ENCODE measurements around the gene ARFGEF3. TPM values are rescaled to one million over a fixed set of nuclear protein-coding genes. Genes with fewer than 3 reads are reported as not detected.
"Not testable (repeated sequence)": the region's sequence is repeated elsewhere in the genome, so short reads cannot be mapped to it uniquely, and the experiment has no call there.

ARFGEF3 gene
- polyA plus RNA-seq, 1 of the 3 experiments (the other 2 are of a cell fraction), result not detected

GRCh38 chr6:138211048-138211581, 49.4 kb downstream of the ARFGEF3 start (continued):
- TF ChIP-seq POLR2AphosphoS5 (IDR thresholded peaks at IDR 0.05; ENCODE audit: low read depth, low read length), result no peak
- no peak for TF ChIP-seq EP300 (IDR thresholded peaks at IDR 0.05; ENCODE audit: borderline replicate concordance in 1 of 2, low read depth in 1 of 2, low read length in 1 of 2)
- TF ChIP-seq USF1 (IDR thresholded peaks at IDR 0.05; ENCODE audit: borderline replicate concordance, low read depth), result no peak
- no peak for TF ChIP-seq PBX3 (IDR thresholded peaks at IDR 0.05)
- no peak for TF ChIP-seq USF2 (IDR thresholded peaks at IDR 0.05; ENCODE audit: borderline replicate concordance, low read depth, low read length)
- no peak for TF ChIP-seq YY1 (IDR thresholded peaks at IDR 0.05; ENCODE audit: low read depth)
- no peak for TF ChIP-seq CTCF (IDR thresholded peaks at IDR 0.05)

GRCh38 chr6:138211601-138212000, 49.9 kb downstream of the ARFGEF3 start:
- Histone ChIP-seq H4K20me1 (ENCODE audit: insufficient read depth) (no peaks in the 10 kb centered on the region), H2AFZ (ENCODE audit: low read depth) (no peak overlapping the region), H3K36me3 (replicated peaks in 1 of 2; ENCODE audit: control insufficient read depth in 1 of 2, insufficient read depth in 2 of 2, low read length in 1 of 2) (no peaks in the 10 kb centered on the region), H3F3A (replicated peaks; ENCODE audit: insufficient read depth) (no peaks in the 10 kb centered on the region), H3K27me3 (ENCODE audit: insufficient read depth) (no peaks in the 10 kb centered on the region), H3K9me2 (no peaks in the 10 kb centered on the region), H3K4me3 (ENCODE audit: low read depth in 2 of 2, low read length in 1 of 2) (no peak overlapping the region), H3K27ac (ENCODE audit: low read depth in 2 of 2, low read length in 1 of 2) (no peak overlapping the region), H3K9ac (no peak overlapping the region), H3K4me1 (ENCODE audit: control insufficient read depth in 1 of 2, insufficient read depth in 2 of 2, low read depth in 1 of 2, low read length in 1 of 2) (no peaks in the 10 kb centered on the region), H3K79me2 (ENCODE audit: insufficient read depth) (no peaks in the 10 kb centered on the region), H3K9me3 (no peaks in the 10 kb centered on the region), H3K4me2 (no peak overlapping the region)
- DNase-seq, result no peak
- CTCF ChIA-PET, result no interaction called here
- 22% methylated on average over 5 of the region's 5 CpGs for WGBS (ENCODE audit: low lambda C conversion rate)
- POLR2A ChIA-PET, result no interaction called here
- no peak for TF ChIP-seq GABPA (IDR thresholded peaks at IDR 0.05; ENCODE audit: low read depth)
- TF ChIP-seq FOXM1 (IDR thresholded peaks at IDR 0.05; ENCODE audit: low read depth), result no peak

GRCh38 chr6:138212530-138212929, 50.8 kb downstream of the ARFGEF3 start:
- H3K27ac ChIP-seq (ENCODE audit: low read depth in 2 of 2, low read length in 1 of 2); H3K4me2 ChIP-seq; H3K4me3 ChIP-seq (ENCODE audit: low read depth in 2 of 2, low read length in 1 of 2); H3F3A ChIP-seq (replicated peaks; ENCODE audit: insufficient read depth); H3K9me3 ChIP-seq; H3K27me3 ChIP-seq (ENCODE audit: insufficient read depth); POLR2A ChIA-PET; CTCF ChIA-PET; H4K20me1 ChIP-seq (ENCODE audit: insufficient read depth); H3K79me2 ChIP-seq (ENCODE audit: insufficient read depth); H3K9me2 ChIP-seq; H3K36me3 ChIP-seq (replicated peaks in 1 of 2; ENCODE audit: control insufficient read depth in 1 of 2, insufficient read depth in 2 of 2, low read length in 1 of 2); H2AFZ ChIP-seq (ENCODE audit: low read depth); H3K4me1 ChIP-seq (ENCODE audit: control insufficient read depth in 1 of 2, insufficient read depth in 2 of 2, low read depth in 1 of 2, low read length in 1 of 2); H3K9ac ChIP-seq; DNase-seq: not testable (repeated sequence)
- 50% methylated on average over 2 of the region's 2 CpGs for WGBS (ENCODE audit: low lambda C conversion rate)
